Keratinocyte (primary cell): ENCODE measurements around the gene ZNF516. TPM values are rescaled to one million over a fixed set of nuclear protein-coding genes. Genes with fewer than 3 reads are reported as not detected.

ENCODE experiments used
- DNase-seq: peaks from one replicate; pipeline ENCODE4 v3.0.0-alpha.2; 2011; ENCODE audit warnings: low read depth, missing footprints, low spot score
- FAIRE-seq: peaks from 2 replicates; lab custom pipeline; 2011; peaks lifted over from hg19 to GRCh38; lab: Jason Lieb, UNC
- H2AFZ ChIP-seq: 2 replicates; pipeline ENCODE4 v1.6.0; 2012; ENCODE audit warnings: low read length, control low read depth, inconsistent platforms; ENCODE audit not compliant: control insufficient read depth
- H3K27ac ChIP-seq: 2 replicates; pipeline ENCODE4 v1.5.1; 2011; ENCODE audit warnings: low read length; ENCODE audit not compliant: control insufficient read depth, insufficient read depth
- H3K27me3 ChIP-seq: 3 replicates; pipeline ENCODE4 v1.6.0; 2011; ENCODE audit warnings: low read length; ENCODE audit not compliant: control insufficient read depth, insufficient read depth; ENCODE audit errors: extremely low read depth
- H3K36me3 ChIP-seq, 2 experiments: 2 replicates in 1 of 2; 3 replicates in 1 of 2; pipeline ENCODE4 v1.5.1; 2011; ENCODE audit warnings: low read length in 2 of 2, mild to moderate bottlenecking in 1 of 2; ENCODE audit not compliant: control insufficient read depth in 2 of 2, insufficient read depth in 2 of 2; ENCODE audit errors: extremely low read depth in 1 of 2
- H3K4me1 ChIP-seq: 3 replicates; pipeline ENCODE4 v1.5.1; 2011; ENCODE audit warnings: low read length; ENCODE audit not compliant: control insufficient read depth, insufficient read depth; ENCODE audit errors: extremely low read depth
- H3K4me2 ChIP-seq: 3 replicates; pipeline ENCODE4 v1.6.0; 2011; ENCODE audit warnings: low read depth, low read length; ENCODE audit not compliant: control insufficient read depth, insufficient read depth; ENCODE audit errors: extremely low read depth
- H3K4me3 ChIP-seq, 3 experiments: fragments of 200-600 bp in 1 of 3; sonication (generic) in 1 of 3; 2 replicates in 2 of 3; 3 replicates in 1 of 3; pipeline ENCODE4 v1.5.1; 2011 to 2016; ENCODE audit warnings: low read length in 3 of 3, mild to moderate bottlenecking in 3 of 3, control low read depth in 2 of 3, inconsistent platforms in 1 of 3, low read depth in 1 of 3, mixed read lengths in 1 of 3, mixed run types in 1 of 3, moderate library complexity in 1 of 3; ENCODE audit not compliant: control insufficient read depth in 2 of 3, insufficient read depth in 2 of 3; ENCODE audit errors: extremely low read depth in 1 of 3
- H3K79me2 ChIP-seq: 2 replicates; pipeline ENCODE4 v1.6.0; 2012; ENCODE audit warnings: low read length; ENCODE audit not compliant: control insufficient read depth, insufficient read depth
- H3K9ac ChIP-seq: 3 replicates; pipeline ENCODE4 v1.6.0; 2011; ENCODE audit warnings: low read length; ENCODE audit not compliant: control insufficient read depth, insufficient read depth; ENCODE audit errors: extremely low read depth
- H3K9me1 ChIP-seq: 3 replicates; pipeline ENCODE4 v1.6.0; 2011; ENCODE audit warnings: low read length; ENCODE audit not compliant: control insufficient read depth, insufficient read depth; ENCODE audit errors: extremely low read depth
- H3K9me3 ChIP-seq: 2 replicates; pipeline ENCODE4 v1.5.1; 2012; ENCODE audit warnings: low read depth, low read length; ENCODE audit not compliant: control insufficient read depth
- H4K20me1 ChIP-seq: 3 replicates; pipeline ENCODE4 v1.6.0; 2011; ENCODE audit warnings: low read length; ENCODE audit not compliant: control insufficient read depth, insufficient read depth; ENCODE audit errors: extremely low read depth
- CTCF ChIP-seq, 3 experiments: IDR thresholded peaks in 1 of 3; conservative IDR thresholded peaks in 1 of 3; optimal IDR thresholded peaks in 1 of 3; 2 replicates in 2 of 3; 3 replicates in 1 of 3; pipeline versions ENCODE3 to v1.5.1; 2011; ENCODE audit warnings: low read length in 3 of 3, mild to moderate bottlenecking in 3 of 3, moderate library complexity in 2 of 3, control low read depth in 1 of 3, inconsistent platforms in 1 of 3; ENCODE audit not compliant: insufficient read depth in 2 of 3; ENCODE audit errors: extremely low read depth in 1 of 3
- EZH2 ChIP-seq: IDR thresholded peaks from one replicate; pipeline ENCODE4 v1.6.1; 2012; ENCODE audit warnings: inconsistent platforms, mild to moderate bottlenecking, low read length, moderate library complexity
- dilution Hi-C: fragments of 300-500 bp; cut with MboI; formaldehyde crosslinking; loops from one replicate; pipeline ENCODE4 v1.7.0; 2020; ENCODE audit warnings: low sequenced_read_pairs; ENCODE audit not compliant: extremely low pct_ligation_motif_present
- polyA plus RNA-seq, 5 experiments: library from polyadenylated mRNA; depleted of rRNA in 3 of 5; stranded (reverse) in 3 of 5; stranded (forward) in 1 of 5; unstranded in 1 of 5; fragments of >200 nt; gene quantifications; 1 replicate in 1 of 5; 2 replicates in 3 of 5; 3 replicates in 1 of 5; pipeline versions ENCODE4 v1.2.1 to v1.2.3, GENCODE V29; 2011 to 2012; ENCODE audit warnings: missing spikeins in 2 of 5, low read depth in 1 of 5, low replicate concordance in 1 of 5

The ZNF516 gene
- polyA plus RNA-seq, 1 donor (not counting 4 experiments of a cell fraction or from before 2014, with no cell fraction given) = 9.3 TPM

DNA sequence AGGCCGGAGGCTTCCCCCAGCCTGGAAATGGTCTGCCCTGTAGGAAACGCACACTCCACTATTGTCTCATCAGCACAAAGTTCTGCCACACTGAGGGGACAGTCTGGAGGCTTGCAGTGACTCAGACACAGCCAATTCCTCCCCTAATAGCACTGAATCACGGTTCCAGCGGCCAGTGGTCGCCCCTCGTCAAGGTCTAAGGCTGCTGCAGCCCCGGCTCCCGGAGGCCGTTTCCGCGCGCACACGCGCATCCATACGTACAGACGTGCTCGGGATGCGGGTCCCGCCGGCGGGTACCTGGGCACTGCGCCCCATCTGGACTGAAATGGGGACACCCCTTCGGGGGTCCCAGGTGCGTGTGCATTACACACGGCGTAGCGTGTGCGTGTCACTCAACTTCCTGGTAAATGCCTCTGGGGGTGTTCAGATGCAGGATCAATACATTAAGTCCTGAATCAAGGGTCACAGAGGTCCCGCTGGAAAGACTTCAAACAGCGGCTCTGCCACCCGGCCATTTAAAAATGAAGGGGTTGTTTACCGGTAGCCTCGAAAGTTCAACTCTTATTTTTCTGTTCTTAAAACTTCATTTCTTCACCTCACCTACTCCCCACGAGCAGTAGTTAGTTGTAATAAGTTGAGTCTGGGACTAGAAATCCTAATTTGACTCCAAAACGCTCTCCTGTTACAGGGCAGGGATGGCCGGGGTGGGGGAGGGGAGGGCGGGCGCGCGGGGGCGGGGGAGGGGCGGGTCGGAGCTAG, 572 bp upstream of the ZNF516 start:
- peak overlapping the region; percentile 77 for H3K9ac ChIP-seq

GRCh38 chr18:76494231-76495005, 624 bp downstream of the ZNF516 start:
- Histone ChIP-seq H2AFZ (peak overlapping the region; percentile 75), H3K36me3 (no peaks in the 10 kb centered on the region), H3K4me1 (peaks cover 20% of the 10 kb centered on the region), H3K27me3 (no peaks in the 10 kb centered on the region), H3K4me3 (peak overlapping the region; percentile 73 to 92 (median 78)), H3K9me1 (no peaks in the 10 kb centered on the region), H3K9me3 (no peaks in the 10 kb centered on the region), H4K20me1 (no peaks in the 10 kb centered on the region), H3K4me2 (peak overlapping the region; percentile 73), H3K27ac (peak overlapping the region; percentile 80), H3K79me2 (peaks cover 26% of the 10 kb centered on the region), H3K9ac (peak overlapping the region; percentile 85)
- FAIRE-seq (no peak), DNase-seq (no peak)
- dilution Hi-C loops = no loop called here
- TF ChIP-seq EZH2 (no peak), CTCF (optimal IDR thresholded peaks at IDR 0.05 in 1 of 3, IDR thresholded peaks at IDR 0.05 in 1 of 3, conservative IDR thresholded peaks at IDR 0.05 in 1 of 3; ENCODE audit: extremely low read depth in 1 of 3, insufficient read depth in 2 of 3, low read length in 3 of 3) (no peak)

More for the DNA sequence above, 572 bp upstream of the ZNF516 start:
- Histone ChIP-seq H3K27me3 (no peaks in the 10 kb centered on the region), H3K4me1 (peaks cover 9% of the 10 kb centered on the region), H4K20me1 (no peaks in the 10 kb centered on the region), H3K36me3 (no peaks in the 10 kb centered on the region), H3K4me3 (peak overlapping the region; percentile 78 to 89 (median 85)), H2AFZ (peak overlapping the region; percentile 95), H3K9me1 (no peaks in the 10 kb centered on the region), H3K79me2 (peaks cover 14% of the 10 kb centered on the region), H3K9me3 (no peaks in the 10 kb centered on the region), H3K27ac (peak overlapping the region; percentile 68), H3K4me2 (peak overlapping the region; percentile 99)
- TF ChIP-seq CTCF (optimal IDR thresholded peaks at IDR 0.05 in 1 of 3, IDR thresholded peaks at IDR 0.05 in 1 of 3, conservative IDR thresholded peaks at IDR 0.05 in 1 of 3; ENCODE audit: extremely low read depth in 1 of 3, insufficient read depth in 2 of 3, low read length in 3 of 3) = no peak
- TF ChIP-seq EZH2 = no peak
- dilution Hi-C loops = no loop called here
- no peak for DNase-seq
- FAIRE-seq = no peak
